ENCODE measurements around the gene XYLT1.

DNA sequence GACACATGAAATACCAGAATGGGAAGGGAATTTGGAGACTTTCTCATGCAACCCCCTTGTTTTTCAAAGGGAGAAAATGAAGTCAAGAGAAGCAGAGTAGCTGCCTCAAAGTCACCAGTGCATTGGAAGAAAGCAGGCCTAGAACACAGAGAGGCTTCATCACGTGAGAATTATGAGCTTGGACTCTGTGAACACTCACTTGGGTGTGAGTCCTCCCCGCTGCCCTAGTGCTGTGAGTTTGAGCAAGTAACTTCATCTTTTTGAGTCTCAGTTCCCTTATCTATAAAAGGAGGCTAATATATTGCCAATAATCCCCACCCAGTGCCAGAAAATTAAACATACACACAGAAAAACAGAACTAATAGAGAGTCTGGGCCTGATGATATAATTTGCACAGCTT, 315.8 kb downstream of the XYLT1 start:
- TF ChIP-seq, protein P1, sequence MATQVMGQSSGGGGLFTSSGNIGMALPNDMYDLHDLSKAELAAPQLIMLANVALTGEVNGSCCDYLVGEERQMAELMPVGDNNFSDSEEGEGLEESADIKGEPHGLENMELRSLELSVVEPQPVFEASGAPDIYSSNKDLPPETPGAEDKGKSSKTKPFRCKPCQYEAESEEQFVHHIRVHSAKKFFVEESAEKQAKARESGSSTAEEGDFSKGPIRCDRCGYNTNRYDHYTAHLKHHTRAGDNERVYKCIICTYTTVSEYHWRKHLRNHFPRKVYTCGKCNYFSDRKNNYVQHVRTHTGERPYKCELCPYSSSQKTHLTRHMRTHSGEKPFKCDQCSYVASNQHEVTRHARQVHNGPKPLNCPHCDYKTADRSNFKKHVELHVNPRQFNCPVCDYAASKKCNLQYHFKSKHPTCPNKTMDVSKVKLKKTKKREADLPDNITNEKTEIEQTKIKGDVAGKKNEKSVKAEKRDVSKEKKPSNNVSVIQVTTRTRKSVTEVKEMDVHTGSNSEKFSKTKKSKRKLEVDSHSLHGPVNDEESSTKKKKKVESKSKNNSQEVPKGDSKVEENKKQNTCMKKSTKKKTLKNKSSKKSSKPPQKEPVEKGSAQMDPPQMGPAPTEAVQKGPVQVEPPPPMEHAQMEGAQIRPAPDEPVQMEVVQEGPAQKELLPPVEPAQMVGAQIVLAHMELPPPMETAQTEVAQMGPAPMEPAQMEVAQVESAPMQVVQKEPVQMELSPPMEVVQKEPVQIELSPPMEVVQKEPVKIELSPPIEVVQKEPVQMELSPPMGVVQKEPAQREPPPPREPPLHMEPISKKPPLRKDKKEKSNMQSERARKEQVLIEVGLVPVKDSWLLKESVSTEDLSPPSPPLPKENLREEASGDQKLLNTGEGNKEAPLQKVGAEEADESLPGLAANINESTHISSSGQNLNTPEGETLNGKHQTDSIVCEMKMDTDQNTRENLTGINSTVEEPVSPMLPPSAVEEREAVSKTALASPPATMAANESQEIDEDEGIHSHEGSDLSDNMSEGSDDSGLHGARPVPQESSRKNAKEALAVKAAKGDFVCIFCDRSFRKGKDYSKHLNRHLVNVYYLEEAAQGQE (IDR thresholded peaks at IDR 0.05; ENCODE audit: low read depth, low read length): no peak
- no peak for TF ChIP-seq NFIC (IDR thresholded peaks at IDR 0.05; ENCODE audit: low read depth, low read length)
- no peak for TF ChIP-seq POLR2AphosphoS5 (IDR thresholded peaks at IDR 0.05; ENCODE audit: low read length)
- TF ChIP-seq HDGF (IDR thresholded peaks at IDR 0.05): no peak
- TF ChIP-seq POLR2A (IDR thresholded peaks at IDR 0.05; ENCODE audit: low read depth, low read length): no peak
- TF ChIP-seq, protein P2, sequence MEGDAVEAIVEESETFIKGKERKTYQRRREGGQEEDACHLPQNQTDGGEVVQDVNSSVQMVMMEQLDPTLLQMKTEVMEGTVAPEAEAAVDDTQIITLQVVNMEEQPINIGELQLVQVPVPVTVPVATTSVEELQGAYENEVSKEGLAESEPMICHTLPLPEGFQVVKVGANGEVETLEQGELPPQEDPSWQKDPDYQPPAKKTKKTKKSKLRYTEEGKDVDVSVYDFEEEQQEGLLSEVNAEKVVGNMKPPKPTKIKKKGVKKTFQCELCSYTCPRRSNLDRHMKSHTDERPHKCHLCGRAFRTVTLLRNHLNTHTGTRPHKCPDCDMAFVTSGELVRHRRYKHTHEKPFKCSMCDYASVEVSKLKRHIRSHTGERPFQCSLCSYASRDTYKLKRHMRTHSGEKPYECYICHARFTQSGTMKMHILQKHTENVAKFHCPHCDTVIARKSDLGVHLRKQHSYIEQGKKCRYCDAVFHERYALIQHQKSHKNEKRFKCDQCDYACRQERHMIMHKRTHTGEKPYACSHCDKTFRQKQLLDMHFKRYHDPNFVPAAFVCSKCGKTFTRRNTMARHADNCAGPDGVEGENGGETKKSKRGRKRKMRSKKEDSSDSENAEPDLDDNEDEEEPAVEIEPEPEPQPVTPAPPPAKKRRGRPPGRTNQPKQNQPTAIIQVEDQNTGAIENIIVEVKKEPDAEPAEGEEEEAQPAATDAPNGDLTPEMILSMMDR (IDR thresholded peaks at IDR 0.05 in 2 of 3, conservative IDR thresholded peaks at IDR 0.05 in 1 of 3; ENCODE audit: control insufficient read depth in 2 of 3, extremely low read depth in 1 of 3, insufficient read depth in 1 of 3, low read depth in 3 of 3, low read length in 3 of 3): no peak
- TF ChIP-seq JUNB (IDR thresholded peaks at IDR 0.05): no peak
- no peak for TF ChIP-seq DPF2 (IDR thresholded peaks at IDR 0.05)
- no peak for TF ChIP-seq RAD21 (IDR thresholded peaks at IDR 0.05; ENCODE audit: insufficient read depth, low read depth, low read length)
- TF ChIP-seq KDM1A (IDR thresholded peaks at IDR 0.05; ENCODE audit: borderline replicate concordance): no peak
- TF ChIP-seq SMARCA5 (IDR thresholded peaks at IDR 0.05): no peak

Data from GM12878 (cell line).